Measurements from ENCODE around the gene ANKRD11. TPM values are rescaled to one million over a fixed set of nuclear protein-coding genes. Genes with fewer than 3 reads are reported as not detected.
"Not testable (repeated sequence)": the region's sequence is repeated elsewhere in the genome, so short reads cannot be mapped to it uniquely, and the experiment has no call there.

Gene ANKRD11
- total RNA-seq, 2 donors from 2014 or later, result 130 to 165 TPM

- no peaks in the 10 kb centered on the region for H3K9me3 Mint-ChIP-seq
- no peak for DNase-seq (ENCODE audit: low spot score in 2 of 2)
- ATAC-seq, result peak; percentile 50 to 58
- H3K36me3 Mint-ChIP-seq, result no peaks in the 10 kb centered on the region
- H3K27ac Mint-ChIP-seq, result peak overlapping the region; percentile 2 to 75
These were observed 40.5 kb downstream of the ANKRD11 start for GRCh38 chr16:89449726-89450335.

GRCh38 chr16:89448656-89449055, 41.7 kb downstream of the ANKRD11 start:
- ATAC-seq, result no peak
- no peaks in the 10 kb centered on the region for H3K9me3 Mint-ChIP-seq
- no peak for DNase-seq (ENCODE audit: low spot score in 2 of 2)
- H3K27ac Mint-ChIP-seq, result no peak overlapping the region
- no peaks in the 10 kb centered on the region for H3K36me3 Mint-ChIP-seq

GRCh38 chr16:89446975-89447293, 43.4 kb downstream of the ANKRD11 start:
- H3K27ac Mint-ChIP-seq, result peak overlapping the region; percentile 73 to 91
- DNase-seq (ENCODE audit: low spot score in 2 of 2) (no peak), ATAC-seq (no peak)
- H3K9me3 Mint-ChIP-seq, result no peaks in the 10 kb centered on the region
- no peaks in the 10 kb centered on the region for H3K36me3 Mint-ChIP-seq

DNA sequence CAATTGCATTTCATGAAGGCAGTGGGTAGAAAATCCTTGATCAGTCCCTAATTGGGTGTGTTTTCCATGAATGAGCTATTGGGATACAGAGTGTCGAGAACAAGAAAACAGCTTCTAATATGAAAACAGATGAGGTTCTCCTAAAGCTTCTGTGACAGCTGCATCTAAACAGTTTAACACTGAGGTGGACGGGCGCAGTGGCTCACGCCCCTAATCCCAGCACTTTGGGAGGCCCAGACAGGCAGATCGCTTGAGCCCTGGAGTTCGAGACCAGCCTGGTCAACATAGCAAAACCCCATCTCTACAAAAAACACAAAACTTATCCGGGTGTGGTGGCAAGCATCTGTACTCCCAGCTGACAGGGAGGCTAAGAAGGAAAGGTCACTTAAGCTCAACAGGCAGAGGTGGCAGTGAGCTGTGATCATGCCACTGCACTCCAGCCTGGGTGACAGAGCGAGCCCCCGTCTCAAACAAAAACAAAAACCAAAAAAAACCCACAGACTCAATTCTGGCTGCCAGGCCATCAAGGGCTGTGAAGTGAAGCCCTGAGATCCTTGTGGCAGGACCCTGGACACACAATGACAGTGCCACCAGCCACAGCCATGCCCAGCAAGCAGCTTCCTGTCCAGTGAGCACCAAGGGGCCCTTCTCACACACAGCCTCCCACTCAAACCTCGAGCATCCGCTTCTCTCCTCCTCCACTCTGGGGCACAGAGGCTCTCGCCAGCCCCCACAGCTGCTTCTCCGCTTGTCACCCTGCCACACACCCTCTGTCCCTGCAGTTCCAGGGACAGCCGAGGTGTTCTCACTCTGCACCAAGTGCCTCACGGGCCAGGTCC, 44.0 kb downstream of the ANKRD11 start:
- peak; percentile 33 to 76 for ATAC-seq
- Mint-ChIP-seq H3K9me3 (no peaks in the 10 kb centered on the region), H3K36me3 (no peaks in the 10 kb centered on the region), H3K27ac (peak overlapping the region; percentile 73 to 91)
- DNase-seq (ENCODE audit: low spot score in 2 of 2), result peak in 1 of 2 donors; percentile 60

GRCh38 chr16:89445166-89445565, 45.2 kb downstream of the ANKRD11 start:
- DNase-seq (ENCODE audit: low spot score in 2 of 2), result no peak
- Mint-ChIP-seq H3K9me3 (no peaks in the 10 kb centered on the region), H3K27ac (peak overlapping the region in 1 of 2 donors; percentile 20), H3K36me3 (peaks cover 0 to 5% of the 10 kb centered on the region in 2 donors)
- no peak for ATAC-seq

- ATAC-seq (no peak), DNase-seq (ENCODE audit: low spot score in 2 of 2) (no peak)
- peak overlapping the region in 1 of 2 donors; percentile 20 for H3K27ac Mint-ChIP-seq
- H3K36me3 Mint-ChIP-seq, result peaks cover 0 to 10% of the 10 kb centered on the region in 2 donors
- no peaks in the 10 kb centered on the region for H3K9me3 Mint-ChIP-seq
These were observed 45.6 kb downstream of the ANKRD11 start for GRCh38 chr16:89444728-89445127.

DNA sequence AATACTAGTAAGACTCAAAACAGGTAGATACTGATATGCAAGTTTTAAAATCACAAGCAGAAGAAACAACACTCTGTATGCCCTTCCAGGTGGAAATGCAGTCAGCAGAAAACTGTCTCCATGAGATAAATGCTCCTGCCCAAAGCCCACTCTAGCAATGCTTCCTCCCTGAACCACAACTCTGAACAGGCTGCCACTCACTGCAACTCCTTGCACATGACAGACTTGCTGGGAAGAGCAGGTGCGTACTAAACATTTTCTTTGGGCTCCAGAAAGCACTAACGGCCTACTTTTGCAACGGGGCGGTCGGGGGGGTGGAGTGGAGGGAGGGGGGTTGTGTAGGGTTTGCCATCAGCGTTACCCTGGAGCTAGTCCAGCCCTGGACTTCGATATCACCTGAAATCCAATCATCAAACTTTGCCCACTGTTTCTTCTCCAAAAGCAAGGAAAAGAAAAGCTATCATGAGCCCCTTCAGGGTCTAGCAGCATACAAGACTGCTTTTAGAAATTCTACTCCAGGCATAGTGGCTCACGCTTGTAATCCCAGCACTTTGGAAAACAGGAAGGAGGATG, 46.1 kb downstream of the ANKRD11 start:
- no peak for DNase-seq (ENCODE audit: low spot score in 2 of 2)
- no peak for ATAC-seq
- Mint-ChIP-seq H3K27ac (no peak overlapping the region), H3K36me3 (peaks cover 0 to 14% of the 10 kb centered on the region in 2 donors), H3K9me3 (no peaks in the 10 kb centered on the region)

- peak overlapping the region in 1 of 2 donors; percentile 60 for H3K27ac Mint-ChIP-seq
These were observed 46.7 kb downstream of the ANKRD11 start for GRCh38 chr16:89443727-89444084.

DNA sequence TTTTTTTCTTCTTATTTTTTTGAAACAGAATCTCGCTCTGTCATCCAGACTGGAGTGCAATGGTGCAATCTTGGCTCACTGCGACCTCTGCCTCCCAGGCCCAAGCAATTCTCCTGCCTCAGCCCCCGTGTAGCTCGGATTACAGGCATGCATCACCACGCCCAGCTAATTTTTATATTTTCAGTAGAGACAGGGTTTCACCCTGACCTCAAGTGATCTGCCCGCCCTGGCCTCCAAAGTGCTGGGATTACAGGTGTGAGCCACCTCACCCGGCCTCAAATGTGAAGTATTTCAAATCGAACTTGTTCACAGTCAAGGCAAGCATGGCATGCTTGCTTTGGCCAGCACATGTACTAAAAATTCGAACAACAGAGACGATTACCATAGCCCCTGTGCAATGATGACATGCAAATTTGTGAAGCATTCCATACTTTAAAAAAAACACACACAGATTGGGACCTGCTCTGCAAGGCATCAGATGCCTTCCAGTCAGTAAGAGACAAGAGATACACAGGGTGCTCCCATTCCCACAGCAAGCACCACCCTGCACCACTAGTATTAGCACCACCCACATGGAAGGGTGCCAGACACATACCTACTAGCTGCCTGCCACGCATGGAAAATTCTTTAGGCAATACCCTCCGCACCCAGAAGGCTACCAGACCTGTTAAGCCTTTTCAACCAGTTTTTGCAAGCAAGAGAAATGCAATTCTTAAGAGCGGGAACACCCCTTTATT, 47.2 kb downstream of the ANKRD11 start:
- ATAC-seq (no peak), DNase-seq (ENCODE audit: low spot score in 2 of 2) (no peak)
- Mint-ChIP-seq H3K27ac (peak overlapping the region; percentile 60 to 69), H3K9me3 (no peaks in the 10 kb centered on the region), H3K36me3 (peaks cover 0 to 14% of the 10 kb centered on the region in 2 donors)

More at GRCh38 chr16:89443727-89444084, 46.7 kb downstream of the ANKRD11 start:
- ATAC-seq (no peak), DNase-seq (ENCODE audit: low spot score in 2 of 2) (no peak)
- peaks cover 0 to 14% of the 10 kb centered on the region in 2 donors for H3K36me3 Mint-ChIP-seq
- no peaks in the 10 kb centered on the region for H3K9me3 Mint-ChIP-seq

- Mint-ChIP-seq H3K9me3 (no peaks in the 10 kb centered on the region), H3K36me3 (peaks cover 0 to 14% of the 10 kb centered on the region in 2 donors), H3K27ac (peak overlapping the region; percentile 60 to 69)
- DNase-seq (ENCODE audit: low spot score in 2 of 2) (no peak), ATAC-seq (no peak)
These were observed 47.8 kb downstream of the ANKRD11 start for GRCh38 chr16:89442588-89442987.

- DNase-seq (ENCODE audit: low spot score in 2 of 2) (no peak), ATAC-seq (no peak)
- Mint-ChIP-seq H3K27ac (peak overlapping the region; percentile 86 to 96), H3K9me3 (no peaks in the 10 kb centered on the region), H3K36me3 (peaks cover 8 to 27% of the 10 kb centered on the region in 2 donors)
These were observed 50.7 kb downstream of the ANKRD11 start for GRCh38 chr16:89439659-89440058.

- H3K9me3 Mint-ChIP-seq, result no peaks in the 10 kb centered on the region
- DNase-seq (ENCODE audit: low spot score in 2 of 2), result no peak
- no peak for ATAC-seq
- peak overlapping the region; percentile 33 to 56 for H3K27ac Mint-ChIP-seq
- H3K36me3 Mint-ChIP-seq, result peaks cover 8 to 27% of the 10 kb centered on the region in 2 donors
These were observed 52.4 kb downstream of the ANKRD11 start for GRCh38 chr16:89437991-89438390.

DNA sequence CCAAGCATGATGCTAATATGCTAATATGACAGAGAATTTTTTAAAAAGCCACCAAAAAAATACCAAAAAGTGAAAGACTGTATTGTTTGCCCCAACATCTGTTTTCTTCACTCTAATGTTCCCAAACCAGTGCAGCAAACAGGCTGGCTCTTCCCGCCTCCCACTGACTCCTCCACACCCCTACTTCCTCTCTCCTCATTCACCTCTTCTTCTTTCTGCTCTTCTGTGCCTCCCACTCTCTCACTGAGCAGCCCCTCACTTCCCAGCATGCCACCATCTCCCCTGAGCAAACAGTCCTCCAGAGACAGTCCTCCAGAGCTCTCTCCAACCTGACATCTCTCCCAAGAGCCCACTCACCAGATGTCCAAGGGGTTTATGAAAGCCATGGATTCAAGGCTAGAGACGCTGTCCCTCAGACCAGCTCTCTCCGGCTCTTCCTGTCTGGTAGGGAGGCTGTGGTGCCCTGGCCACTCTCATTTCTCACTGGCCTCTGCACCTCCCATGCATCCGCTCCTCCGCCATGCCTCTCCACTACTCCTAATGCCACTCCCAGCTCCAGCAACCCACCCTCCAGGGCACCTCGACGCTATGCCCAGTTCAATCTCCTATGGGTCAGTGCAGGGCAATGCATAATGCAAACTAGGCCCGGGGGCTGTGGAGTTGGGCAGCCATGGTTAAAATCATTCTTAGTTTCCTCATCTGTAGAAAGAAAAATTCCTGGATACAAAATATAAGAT, 52.9 kb downstream of the ANKRD11 start:
- DNase-seq (ENCODE audit: low spot score in 2 of 2) (no peak), ATAC-seq (no peak)
- no peaks in the 10 kb centered on the region for H3K9me3 Mint-ChIP-seq
- H3K27ac Mint-ChIP-seq, result peak overlapping the region; percentile 33 to 56
- peaks cover 8 to 27% of the 10 kb centered on the region in 2 donors for H3K36me3 Mint-ChIP-seq

DNA sequence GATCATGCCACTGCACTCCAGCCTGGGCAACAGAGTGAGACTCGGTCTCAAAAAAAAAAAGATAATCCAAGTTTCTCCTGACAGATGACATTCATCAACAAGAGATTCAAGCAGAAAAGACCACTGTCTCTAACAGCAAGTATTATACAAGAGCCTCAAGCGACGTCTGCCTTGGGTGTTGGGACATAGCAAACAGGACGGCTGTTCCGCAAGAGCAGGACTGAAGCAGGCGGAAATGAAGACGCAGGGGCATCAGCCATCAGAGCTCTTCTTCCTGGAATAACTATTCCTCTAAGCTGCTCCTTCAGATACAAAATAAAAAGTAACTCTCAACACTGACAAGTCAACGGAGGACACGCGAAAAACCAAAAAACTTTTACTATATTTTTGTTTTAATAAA, 54.0 kb downstream of the ANKRD11 start:
- Mint-ChIP-seq H3K9me3 (no peaks in the 10 kb centered on the region), H3K27ac (peak overlapping the region in 1 of 2 donors; percentile 38), H3K36me3 (peaks cover 8 to 27% of the 10 kb centered on the region in 2 donors)
- ATAC-seq (no peak), DNase-seq (ENCODE audit: low spot score in 2 of 2) (no peak)

- peaks cover 8 to 21% of the 10 kb centered on the region in 2 donors for H3K36me3 Mint-ChIP-seq
- DNase-seq (ENCODE audit: low spot score in 2 of 2); H3K9me3 Mint-ChIP-seq; ATAC-seq: not testable (repeated sequence)
- peak overlapping the region; percentile 38 to 85 for H3K27ac Mint-ChIP-seq
These were observed 55.3 kb downstream of the ANKRD11 start for GRCh38 chr16:89435059-89435458.

DNA sequence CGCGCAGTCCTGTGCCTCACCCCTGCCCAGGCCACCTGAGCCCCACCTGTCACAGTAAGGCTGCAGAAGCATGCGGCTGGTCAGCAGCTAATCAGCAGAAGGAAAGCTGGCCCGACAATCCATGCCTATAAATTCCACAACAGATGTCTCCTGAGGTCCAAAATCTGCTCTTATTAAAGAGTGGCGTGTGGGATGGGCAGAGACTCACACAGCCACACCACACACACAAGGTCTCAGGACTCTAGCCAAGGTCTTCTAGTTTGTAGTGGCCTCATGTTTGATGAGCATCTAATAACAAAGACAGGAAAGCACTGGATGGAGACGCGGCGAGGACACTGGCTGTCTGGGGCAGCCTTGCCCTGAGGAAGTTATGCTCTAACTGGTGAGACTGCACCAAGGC, 55.9 kb downstream of the ANKRD11 start:
- Mint-ChIP-seq H3K9me3 (peaks cover 0 to 5% of the 10 kb centered on the region in 2 donors), H3K36me3 (peaks cover 8 to 15% of the 10 kb centered on the region in 2 donors), H3K27ac (peak overlapping the region in 1 of 2 donors; percentile 62)
- ATAC-seq (no peak), DNase-seq (ENCODE audit: low spot score in 2 of 2) (no peak)
